Liver (tissue), 3 donors: ENCODE results near the gene TMEM139.

ENCODE experiments used
- ATF3 ChIP-seq: IDR thresholded peaks from 2 replicates; pipeline ENCODE4 v1.6.1; 2016; ENCODE audit warnings: antibody characterized with exemption
- CTCF ChIP-seq: fragments of 150-350 bp; IDR thresholded peaks from 2 replicates; pipeline ENCODE4 v1.5.1; 2017; ENCODE audit warnings: improper control_type of control experiment, low read depth, low read length; ENCODE audit not compliant: missing input control
- EGR1 ChIP-seq, 2 donors: IDR thresholded peaks; 2 replicates each; pipeline ENCODE4 v1.6.1; 2016 to 2018; ENCODE audit warnings: antibody characterized with exemption in 2 of 2, low read depth in 2 of 2
- MAX ChIP-seq: IDR thresholded peaks from 2 replicates; pipeline ENCODE4 v1.6.1; 2016; ENCODE audit warnings: antibody characterized with exemption
- RAD21 ChIP-seq, 2 donors: IDR thresholded peaks; 2 replicates each; pipeline ENCODE4 v1.6.1; 2016; ENCODE audit warnings: antibody characterized with exemption in 2 of 2, mild to moderate bottlenecking in 2 of 2
- REST ChIP-seq: IDR thresholded peaks from 2 replicates; pipeline ENCODE4 v1.6.1; 2016; ENCODE audit warnings: antibody characterized with exemption, mild to moderate bottlenecking
- RXRA ChIP-seq, 2 donors: IDR thresholded peaks; 2 replicates each; pipeline ENCODE4 v1.6.1; 2017 to 2018; ENCODE audit warnings: antibody characterized with exemption in 2 of 2, mild to moderate bottlenecking in 1 of 2
- SP1 ChIP-seq: IDR thresholded peaks from 2 replicates; pipeline ENCODE4 v1.6.1; 2018; ENCODE audit warnings: antibody characterized with exemption, mild to moderate bottlenecking
- TAF1 ChIP-seq: conservative IDR thresholded peaks from 2 replicates; pipeline ENCODE4 v1.6.1; 2016; ENCODE audit warnings: antibody characterized with exemption, mild to moderate bottlenecking
- YY1 ChIP-seq: IDR thresholded peaks from 2 replicates; pipeline ENCODE4 v1.6.1; 2016; ENCODE audit warnings: antibody characterized with exemption, mild to moderate bottlenecking
- donor health status: healthy.
- donor health status: healthy.

- TF ChIP-seq CTCF (no peak), SP1 (no peak), RXRA (IDR thresholded peaks at IDR 0.05) (no peak), RAD21 (IDR thresholded peaks at IDR 0.05) (no peak), REST (no peak), YY1 (no peak), EGR1 (IDR thresholded peaks at IDR 0.05; ENCODE audit: low read depth in 2 of 2) (no peak), MAX (no peak), TAF1 (no peak), ATF3 (no peak)
These were observed 37.4 kb upstream of the TMEM139 start for GRCh38 chr7:143247372-143247771.
